Transverse colon (tissue), 4 donors: ENCODE measurements around the gene SLC35B4. TPM values are rescaled to one million over a fixed set of nuclear protein-coding genes. Genes with fewer than 3 reads are reported as not detected.

Experiments
- DNase-seq: peaks from one replicate; pipeline ENCODE4 v3.0.0-alpha.2; 2019
- H3K27ac ChIP-seq, 4 donors: fragments of 200-600 bp; sonication (generic); 2 replicates each; pipeline ENCODE4 v1.5.1; 2016 to 2018; ENCODE audit warnings: inconsistent platforms in 4 of 4
- H3K27me3 ChIP-seq: fragments of 200-600 bp; sonication (generic); 2 replicates; pipeline ENCODE4 v1.5.1; 2017; ENCODE audit warnings: inconsistent platforms
- H3K36me3 ChIP-seq, 4 donors: fragments of 200-600 bp; sonication (generic); 2 replicates each; pipeline ENCODE4 v1.5.1; 2017 to 2019; ENCODE audit warnings: inconsistent platforms in 4 of 4
- H3K4me1 ChIP-seq, 4 donors: fragments of 200-600 bp; sonication (generic); 2 replicates each; pipeline ENCODE4 v1.5.1; 2017 to 2020; ENCODE audit warnings: inconsistent platforms in 4 of 4
- H3K4me3 ChIP-seq, 4 donors: fragments of 200-600 bp; sonication (generic); 1 replicate in 1 of 4; 2 replicates in 3 of 4; pipeline versions ENCODE4 v1.5.1 to v1.6.1; 2017 to 2019; ENCODE audit warnings: inconsistent platforms in 4 of 4
- H3K9me3 ChIP-seq, 2 donors: fragments of 200-600 bp; sonication (generic); 2 replicates each; pipeline ENCODE4 v1.5.1; 2017 to 2019; ENCODE audit warnings: inconsistent platforms in 2 of 2
- CTCF ChIP-seq, 5 experiments: fragments of 200-600 bp in 3 of 5; fragments of 450-650 bp in 2 of 5; sonication (generic) in 3 of 5; IDR thresholded peaks; 1 replicate in 2 of 5; 2 replicates in 3 of 5; pipeline ENCODE4 v1.5.1; 2016 to 2017; ENCODE audit warnings: antibody characterized with exemption in 5 of 5, inconsistent platforms in 3 of 5, mild to moderate bottlenecking in 2 of 5, moderate library complexity in 1 of 5
- EP300 ChIP-seq: sonication (generic); formaldehyde crosslinking; IDR thresholded peaks from one replicate; pipeline ENCODE4 v1.6.1; 2017; ENCODE audit warnings: antibody characterized with exemption, low read depth
- POLR2A ChIP-seq: fragments of 450-650 bp; IDR thresholded peaks from one replicate; pipeline ENCODE4 v1.6.1; 2016; ENCODE audit warnings: antibody characterized with exemption, mild to moderate bottlenecking, moderate library complexity
- POLR2AphosphoS5 ChIP-seq, 3 donors: sonication (generic); formaldehyde crosslinking; IDR thresholded peaks; one replicate each; pipeline ENCODE4 v1.6.1; 2016; ENCODE audit warnings: antibody characterized with exemption in 3 of 3
- WGBS, 2 donors: methylation state at CpG; one replicate each; pipeline ENCODE4 v1.1.5; 2018; ENCODE audit warnings: low coverage in 1 of 2; 5-methylcytosine and 5-hydroxymethylcytosine counted together
- in situ Hi-C, 4 donors: fragments of 200-750 bp; cut with MboI; loops; one replicate each; pipeline versions ENCODE4 v1.15.0 to v1.15.1; 2017; ENCODE audit warnings: low sequenced_read_pairs in 3 of 4, low pct_ligation_motif_present in 1 of 4, low pct_unique_long_range_greater_than_20kb in 1 of 4
- intact Hi-C: fragments of 100-400 bp; cut with DNase I; formaldehyde crosslinking; loops from one replicate; pipeline ENCODE4 v1.15.1; 2023; ENCODE audit warnings: low total_unique reads
- total RNA-seq, 4 donors: library from RNA; depleted of rRNA; stranded (reverse); fragments of >200 nt; gene quantifications; one replicate each; pipeline ENCODE4 v1.1.0, GENCODE V29; 2016

SLC35B4 gene
- total RNA-seq, 4 donors from 2014 or later = 3.6 to 13.5 (median 5.7) TPM

GRCh38 chr7:134246347-134246746, 70.4 kb downstream of the SLC35B4 start:
- Histone ChIP-seq H3K4me3 (no peak overlapping the region), H3K36me3 (no peaks in the 10 kb centered on the region), H3K9me3 (no peaks in the 10 kb centered on the region), H3K4me1 (no peaks in the 10 kb centered on the region), H3K27me3 (no peaks in the 10 kb centered on the region), H3K27ac (no peak overlapping the region)
- in situ Hi-C loops (no loop called here), intact Hi-C loops (no loop called here)
- TF ChIP-seq CTCF (IDR thresholded peaks at IDR 0.05) = no peak
- TF ChIP-seq EP300 = no peak
- no peak for TF ChIP-seq POLR2AphosphoS5 (IDR thresholded peaks at IDR 0.05)
- no peak for TF ChIP-seq POLR2A
- 49 to 55% methylated on average over 3 of the region's 3 CpGs for WGBS, 2 donors
- no peak for DNase-seq

DNA sequence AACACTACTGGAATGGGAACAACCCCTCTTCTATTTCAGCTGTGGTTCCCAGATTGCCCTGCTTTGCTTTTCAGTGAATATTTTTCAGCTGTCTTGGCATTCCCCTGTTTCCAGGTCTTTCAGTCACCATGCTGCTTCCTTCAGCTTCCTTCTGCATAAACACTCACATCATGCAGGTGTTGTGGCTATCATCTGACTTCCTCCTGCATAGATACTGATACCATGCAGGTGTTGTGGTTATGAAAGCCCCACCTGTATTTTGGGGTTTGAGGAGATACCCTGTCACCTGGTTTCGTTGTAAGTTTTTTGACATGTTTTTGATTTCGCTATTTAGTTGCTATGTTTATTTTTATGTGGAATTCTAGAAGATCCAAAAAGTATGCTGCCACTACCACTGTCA, 71.5 kb downstream of the SLC35B4 start:
- H3K4me3 ChIP-seq = no peak overlapping the region
- no peak for DNase-seq
- intact Hi-C loops (no loop called here), in situ Hi-C loops (no loop called here)
- TF ChIP-seq EP300 = no peak
- TF ChIP-seq POLR2A = no peak
- TF ChIP-seq POLR2AphosphoS5 (IDR thresholded peaks at IDR 0.05) = no peak
- no peaks in the 10 kb centered on the region for H3K27me3 ChIP-seq
- 68 to 74% methylated on average over 2 of the region's 2 CpGs for WGBS, 2 donors
- no peaks in the 10 kb centered on the region for H3K9me3 ChIP-seq
- no peaks in the 10 kb centered on the region for H3K4me1 ChIP-seq
- H3K27ac ChIP-seq = no peak overlapping the region
- no peaks in the 10 kb centered on the region for H3K36me3 ChIP-seq

Other genes with a start within 250 kb of the SLC35B4 start
- 1 to 10 TPM in 2 of 4 donors, under 1 TPM in 2; 0.48 to 9.4 (median 3.3) TPM for gene LRGUK, start 189.6 kb downstream of the SLC35B4 start, total RNA-seq
- gene AKR1B1, start 142.2 kb upstream of the SLC35B4 start, total RNA-seq = 10 to 100 TPM in 3 of 4 donors, 1 to 10 TPM in 1; 6.4 to 37.2 (median 19.4) TPM
- 100 to 1,000 TPM in 3 of 4 donors, 10 to 100 TPM in 1; 68.1 to 311 (median 260) TPM for gene AKR1B10, start 210.6 kb upstream of the SLC35B4 start, total RNA-seq
- under 1 TPM in 1 of 4 donors, not detected in 3; 0.48 TPM for gene AKR1B15, start 232.2 kb upstream of the SLC35B4 start, total RNA-seq